T-cell (primary cell): ENCODE results near the gene FHIT. TPM values are rescaled to one million over a fixed set of nuclear protein-coding genes. Genes with fewer than 3 reads are reported as not detected.

Experiments
- ATAC-seq, 4 experiments: fragments of 200-7000 bp in 3 of 4; fragments of 150-1000 bp in 1 of 4; cut with Tn5 transposase; replicated peaks in 1 of 4; 1 replicate in 3 of 4; 2 replicates in 1 of 4; pipeline ENCODE4 v1.10.0; 2021; ENCODE audit warnings: moderate library complexity in 3 of 4, mild to moderate bottlenecking in 2 of 4, moderate number of reproducible peaks in 1 of 4
- CTCF ChIA-PET, 2 donors: fragments of 300-600 bp; sonication (Branson Sonifier 250); formaldehyde crosslinking; loops; one replicate each; lab custom pipeline; 2022; ENCODE audit warnings: antibody characterized with exemption in 2 of 2; lab: Charles Lee
- POLR2A ChIA-PET, 2 donors: fragments of 300-600 bp; sonication (Branson Sonifier 250); formaldehyde crosslinking; loops; one replicate each; lab custom pipeline; 2022; ENCODE audit warnings: antibody characterized with exemption in 2 of 2; lab: Charles Lee
- DNase-seq, 35 experiments: peaks; one replicate each; pipeline versions ENCODE4 v3.0.0 to v3.0.0-alpha.2; 2013 to 2023
- H3K27ac ChIP-seq: one replicate; pipeline ENCODE4 v1.5.1; 2013; ENCODE audit warnings: low read length
- H3K27me3 ChIP-seq, 2 experiments: replicated peaks in 1 of 2; 1 replicate in 1 of 2; 2 replicates in 1 of 2; pipeline versions ENCODE4 v1.6.1 to v1.7.0; 2013; ENCODE audit warnings: low read length in 1 of 2, mixed read lengths in 1 of 2; ENCODE audit not compliant: control insufficient read depth in 2 of 2, insufficient read depth in 2 of 2; ENCODE audit errors: extremely low read depth in 1 of 2
- H3K36me3 ChIP-seq, 2 donors: 1 replicate in 1 of 2; 2 replicates in 1 of 2; pipeline versions ENCODE4 v1.6.1 to v1.7.0; 2013; ENCODE audit warnings: low read length in 1 of 2; ENCODE audit not compliant: control insufficient read depth in 2 of 2, insufficient read depth in 1 of 2; ENCODE audit errors: extremely low read depth in 1 of 2
- H3K4me1 ChIP-seq, 2 experiments: 1 replicate in 1 of 2; 2 replicates in 1 of 2; pipeline versions ENCODE4 v1.6.1 to v1.7.0; 2013; ENCODE audit warnings: low read length in 2 of 2, mixed read lengths in 1 of 2; ENCODE audit not compliant: insufficient read depth in 2 of 2, control insufficient read depth in 1 of 2; ENCODE audit errors: extremely low read depth in 1 of 2
- H3K4me3 ChIP-seq, 2 donors: 1 replicate in 1 of 2; 2 replicates in 1 of 2; pipeline versions ENCODE4 v1.5.1 to v1.7.0; 2013; ENCODE audit warnings: mild to moderate bottlenecking in 2 of 2, low read length in 1 of 2, moderate library complexity in 1 of 2; ENCODE audit not compliant: control insufficient read depth in 1 of 2; ENCODE audit errors: extremely low read depth in 1 of 2
- H3K9me3 ChIP-seq: 2 replicates; pipeline ENCODE4 v1.7.0; 2013
- H3K27ac Mint-ChIP-seq, 2 donors: one replicate each; pipeline ENCODE4 v1.8.0; 2020 to 2021; ENCODE audit warnings: mild to moderate bottlenecking in 2 of 2, mixed read lengths in 2 of 2
- H3K27me3 Mint-ChIP-seq, 2 donors: one replicate each; pipeline ENCODE4 v1.8.0; 2021 to 2022; ENCODE audit warnings: mixed read lengths in 2 of 2
- H3K36me3 Mint-ChIP-seq: one replicate; pipeline ENCODE4 v1.8.0; 2021; ENCODE audit warnings: mixed read lengths
- H3K4me1 Mint-ChIP-seq, 3 donors: one replicate each; pipeline ENCODE4 v1.8.0; 2020 to 2022; ENCODE audit warnings: mixed read lengths in 3 of 3, mild to moderate bottlenecking in 1 of 3
- H3K4me3 Mint-ChIP-seq, 3 donors: one replicate each; pipeline ENCODE4 v1.8.0; 2020 to 2022; ENCODE audit warnings: mild to moderate bottlenecking in 3 of 3, mixed read lengths in 3 of 3, moderate library complexity in 3 of 3
- H3K9me3 Mint-ChIP-seq, 3 donors: one replicate each; pipeline ENCODE4 v1.8.0; 2020 to 2022; ENCODE audit warnings: mixed read lengths in 3 of 3
- WGBS: methylation state at CpG from one replicate; pipeline ENCODE4 v1.1.5; 2013; ENCODE audit warnings: missing lambda C conversion rate; ENCODE audit not compliant: insufficient coverage; 5-methylcytosine and 5-hydroxymethylcytosine counted together
- total RNA-seq, 35 experiments: library from RNA in 6 of 35; stranded (reverse) in 6 of 35; fragments of 120-200 nt in 1 of 35; gene quantifications; one replicate each; pipeline versions ENCODE4 v1.2.1 to v1.2.4 and lab custom pipeline; 2013 to 2026

Gene FHIT
- total RNA-seq, 5 donors from 2014 or later (not counting 1 experiment from before 2014, with no cell fraction given) = 33.1 to 197 (median 78.3) TPM

DNA sequence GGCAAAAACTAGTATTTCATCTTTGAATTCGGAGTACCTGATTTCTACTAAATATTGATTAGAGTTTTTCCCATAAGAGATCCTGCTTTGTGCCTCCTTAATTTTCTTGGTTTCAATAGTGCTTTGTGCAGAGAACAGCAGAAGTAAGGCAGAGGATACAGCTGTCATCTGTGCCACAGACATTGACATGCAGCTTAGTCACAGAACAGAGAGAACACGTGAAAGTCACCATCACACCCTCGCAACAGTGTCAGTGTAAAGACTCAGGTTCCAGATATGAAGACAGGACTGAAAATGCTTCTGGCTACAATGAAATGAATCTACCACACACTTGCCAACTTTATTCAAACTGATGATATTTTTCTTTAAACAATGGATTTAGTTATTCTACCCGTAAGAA lies 1258.7 kb downstream of the FHIT start:
- CTCF ChIA-PET = interaction anchor here in 1 of 2 donors (1.0 kb wide), 1 partner anchor 91 kb away, joined by 3 read pairs; no protein-coding TSS in a partner anchor
- DNase-seq (no peak), ATAC-seq (peak in 2 of 4 experiments; percentile 56)
- H3K4me1 Mint-ChIP-seq = peaks cover 63 to 99% (median 93%) of the 10 kb centered on the region in 3 donors
- Histone ChIP-seq H3K27me3 (no peaks in the 10 kb centered on the region), H3K4me3 (no peak overlapping the region), H3K36me3 (no peaks in the 10 kb centered on the region), H3K27ac (no peak overlapping the region), H3K4me1 (peaks cover 17 to 77% of the 10 kb centered on the region in 2 experiments), H3K9me3 (no peaks in the 10 kb centered on the region)
- peak overlapping the region in 1 of 3 donors; percentile 18 for H3K4me3 Mint-ChIP-seq
- H3K27me3 Mint-ChIP-seq = no peaks in the 10 kb centered on the region
- WGBS = 79% methylated on average over 2 of the region's 4 CpGs
- H3K27ac Mint-ChIP-seq = peak overlapping the region; percentile 17 to 60
- peaks cover 26% of the 10 kb centered on the region for H3K36me3 Mint-ChIP-seq
- POLR2A ChIA-PET = no interaction called here
- peaks cover 0 to 5% (median 0%) of the 10 kb centered on the region in 3 donors for H3K9me3 Mint-ChIP-seq

GRCh38 chr3:59990915-59991314 lies 1260.3 kb downstream of the FHIT start:
- no peak overlapping the region for H3K4me3 Mint-ChIP-seq
- H3K4me1 Mint-ChIP-seq = peaks cover 57 to 92% (median 85%) of the 10 kb centered on the region in 3 donors
- Histone ChIP-seq H3K27ac (no peak overlapping the region), H3K27me3 (no peaks in the 10 kb centered on the region), H3K4me3 (no peak overlapping the region), H3K36me3 (no peaks in the 10 kb centered on the region), H3K9me3 (no peaks in the 10 kb centered on the region), H3K4me1 (peaks cover 15 to 66% of the 10 kb centered on the region in 2 experiments)
- peak overlapping the region in 1 of 2 donors; percentile 23 for H3K27ac Mint-ChIP-seq
- H3K9me3 Mint-ChIP-seq = peaks cover 0 to 5% (median 0%) of the 10 kb centered on the region in 3 donors
- H3K36me3 Mint-ChIP-seq = peaks cover 28% of the 10 kb centered on the region
- DNase-seq (no peak), ATAC-seq (no peak)
- WGBS = no CpG with 5 or more reads among the region's 2 CpGs
- CTCF ChIA-PET = no interaction called here
- no peaks in the 10 kb centered on the region for H3K27me3 Mint-ChIP-seq
- POLR2A ChIA-PET = interaction anchor here in 1 of 2 donors (0.6 kb wide), 1 partner anchor 482 kb away, joined by 3 read pairs; no protein-coding TSS in a partner anchor

DNA sequence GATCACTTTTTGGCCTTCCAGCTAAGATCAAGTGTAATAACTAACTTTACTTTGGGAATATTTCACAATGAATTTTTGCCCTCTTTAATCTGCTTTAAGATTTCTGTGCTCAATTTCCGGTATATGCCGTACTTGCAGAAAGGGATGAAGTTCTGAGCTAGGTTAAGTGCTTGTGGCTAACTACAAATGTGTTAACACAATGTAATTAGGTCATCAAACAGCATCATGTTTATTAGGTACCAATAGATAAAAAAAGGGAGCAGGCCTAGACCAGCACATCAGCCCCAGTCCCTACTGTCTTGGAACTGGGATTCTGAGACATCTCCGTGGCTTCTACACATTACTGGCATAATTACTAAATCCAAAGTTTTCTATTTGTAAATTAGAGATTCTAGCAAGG lies 1268.7 kb downstream of the FHIT start:
- POLR2A ChIA-PET = no interaction called here
- H3K27me3 Mint-ChIP-seq = no peaks in the 10 kb centered on the region
- Histone ChIP-seq H3K9me3 (no peaks in the 10 kb centered on the region), H3K27ac (no peak overlapping the region), H3K4me3 (no peak overlapping the region), H3K27me3 (no peaks in the 10 kb centered on the region), H3K4me1 (peaks cover 15 to 37% of the 10 kb centered on the region in 2 experiments), H3K36me3 (no peaks in the 10 kb centered on the region)
- peak overlapping the region; percentile 62 to 78 for H3K27ac Mint-ChIP-seq
- H3K4me1 Mint-ChIP-seq = peaks cover 52 to 72% (median 69%) of the 10 kb centered on the region in 3 donors
- CTCF ChIA-PET = interaction anchor here in 1 of 2 donors (1.0 kb wide), 1 partner anchor 28 kb away, joined by 3 read pairs; no protein-coding TSS in a partner anchor
- peaks cover 0 to 3% (median 2%) of the 10 kb centered on the region in 3 donors for H3K9me3 Mint-ChIP-seq
- ATAC-seq (no peak), DNase-seq (no peak)
- no CpG with 5 or more reads among the region's 3 CpGs for WGBS
- H3K4me3 Mint-ChIP-seq = no peak overlapping the region
- H3K36me3 Mint-ChIP-seq = peaks cover 29% of the 10 kb centered on the region

GRCh38 chr3:59981377-59981776 lies 1269.9 kb downstream of the FHIT start:
- H3K27me3 Mint-ChIP-seq = no peaks in the 10 kb centered on the region
- WGBS = no CpG with 5 or more reads among the region's 6 CpGs
- peaks cover 48 to 72% (median 71%) of the 10 kb centered on the region in 3 donors for H3K4me1 Mint-ChIP-seq
- no peak overlapping the region for H3K27ac ChIP-seq
- H3K9me3 ChIP-seq = no peaks in the 10 kb centered on the region
- peak in 9 of 35 experiments; percentile 2 to 35 (median 7) for DNase-seq
- no peak overlapping the region for H3K4me3 ChIP-seq
- peaks cover 32% of the 10 kb centered on the region for H3K36me3 Mint-ChIP-seq
- peak overlapping the region in 1 of 3 donors; percentile 62 for H3K4me3 Mint-ChIP-seq
- CTCF ChIA-PET = interaction anchor here in 1 of 2 donors (1.0 kb wide), 1 partner anchor 29 kb away, joined by 3 read pairs; no protein-coding TSS in a partner anchor
- peaks cover 0 to 3% (median 2%) of the 10 kb centered on the region in 3 donors for H3K9me3 Mint-ChIP-seq
- POLR2A ChIA-PET = no interaction called here
- peak overlapping the region; percentile 3 to 69 for H3K27ac Mint-ChIP-seq
- H3K4me1 ChIP-seq = peaks cover 15 to 36% of the 10 kb centered on the region in 2 experiments
- peak in 3 of 4 experiments; percentile 25 to 53 (median 44) for ATAC-seq
- H3K36me3 ChIP-seq = no peaks in the 10 kb centered on the region
- no peaks in the 10 kb centered on the region for H3K27me3 ChIP-seq

DNA sequence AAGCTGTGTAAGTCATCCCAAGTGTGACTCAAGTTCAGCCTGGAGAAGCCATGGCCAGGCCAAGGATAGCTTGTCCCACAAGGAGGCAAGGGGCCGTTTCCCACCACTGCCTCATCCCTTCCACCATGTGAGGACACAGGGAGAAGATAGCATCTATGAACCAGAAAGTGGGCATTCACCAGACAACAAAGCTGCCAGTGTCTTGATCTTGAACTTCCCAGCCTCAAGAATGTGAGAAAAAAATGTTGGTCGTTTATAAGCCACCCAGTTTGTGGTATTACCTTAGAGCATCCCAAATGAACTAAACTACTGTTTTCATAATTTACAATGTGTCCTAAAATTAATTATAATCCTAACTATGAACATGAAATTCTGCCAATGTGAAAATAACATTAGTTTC lies 1270.7 kb downstream of the FHIT start:
- peaks cover 42 to 75% (median 74%) of the 10 kb centered on the region in 3 donors for H3K4me1 Mint-ChIP-seq
- ATAC-seq = no peak
- CTCF ChIA-PET = interaction anchor here in 1 of 2 donors (1.0 kb wide), 1 partner anchor 322 kb away, joined by 3 read pairs; no protein-coding TSS in a partner anchor
- Histone ChIP-seq H3K9me3 (no peaks in the 10 kb centered on the region), H3K4me1 (peaks cover 15 to 30% of the 10 kb centered on the region in 2 experiments), H3K36me3 (no peaks in the 10 kb centered on the region), H3K4me3 (no peak overlapping the region), H3K27me3 (no peaks in the 10 kb centered on the region), H3K27ac (no peak overlapping the region)
- H3K9me3 Mint-ChIP-seq = peaks cover 0 to 3% (median 2%) of the 10 kb centered on the region in 3 donors
- no CpG with 5 or more reads among the region's 2 CpGs for WGBS
- peak overlapping the region in 1 of 3 donors; percentile 62 for H3K4me3 Mint-ChIP-seq
- peaks cover 35% of the 10 kb centered on the region for H3K36me3 Mint-ChIP-seq
- no peak for DNase-seq
- H3K27ac Mint-ChIP-seq = peak overlapping the region in 1 of 2 donors; percentile 69
- H3K27me3 Mint-ChIP-seq = no peaks in the 10 kb centered on the region
- POLR2A ChIA-PET = no interaction called here

DNA sequence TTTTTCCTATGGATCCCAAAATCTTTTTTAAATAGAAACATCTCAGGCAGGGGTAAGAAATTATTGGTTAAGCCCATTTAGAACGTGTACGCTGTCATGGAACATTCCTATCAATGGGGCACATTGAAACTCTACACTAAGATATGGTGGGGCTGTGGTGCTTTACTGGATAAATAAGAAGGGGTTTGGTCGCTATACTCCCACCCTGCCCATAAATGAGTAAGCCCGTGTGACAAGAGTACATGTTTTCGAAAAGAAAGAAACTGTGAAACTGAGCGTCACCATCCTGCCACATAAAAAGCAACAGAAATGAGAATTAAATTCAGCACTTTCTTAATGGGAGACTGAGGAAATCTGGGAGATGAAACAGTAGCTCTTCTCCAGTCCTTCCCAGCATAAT lies 1271.7 kb downstream of the FHIT start:
- no peaks in the 10 kb centered on the region for H3K27me3 Mint-ChIP-seq
- H3K27me3 ChIP-seq = no peaks in the 10 kb centered on the region
- peaks cover 0 to under 1% (median under 1%) of the 10 kb centered on the region in 3 donors for H3K9me3 Mint-ChIP-seq
- H3K36me3 Mint-ChIP-seq = peaks cover 28% of the 10 kb centered on the region
- H3K27ac ChIP-seq = no peak overlapping the region
- CTCF ChIA-PET = interaction anchor here in 1 of 2 donors (0.7 kb wide), 1 partner anchor 122 kb away, joined by 5 read pairs; no protein-coding TSS in a partner anchor
- peak overlapping the region in 1 of 3 donors; percentile 62 for H3K4me3 Mint-ChIP-seq
- ATAC-seq = peak in 1 of 4 experiments; percentile 14
- H3K27ac Mint-ChIP-seq = peak overlapping the region in 1 of 2 donors; percentile 12
- no peaks in the 10 kb centered on the region for H3K9me3 ChIP-seq
- H3K4me1 Mint-ChIP-seq = peaks cover 36 to 76% (median 73%) of the 10 kb centered on the region in 3 donors
- no CpG with 5 or more reads among the region's 6 CpGs for WGBS
- H3K4me3 ChIP-seq = no peak overlapping the region
- no peak for DNase-seq
- POLR2A ChIA-PET = no interaction called here
- peaks cover 15 to 29% of the 10 kb centered on the region in 2 experiments for H3K4me1 ChIP-seq
- H3K36me3 ChIP-seq = no peaks in the 10 kb centered on the region
